Germinal center (tissue), 1 donor: ENCODE results near the gene A4GALT.
A peak's percentile ranks its signal among the peaks of the same experiment; 100 is the strongest.
"Not testable (repeated sequence)": the region's sequence is repeated elsewhere in the genome, so short reads cannot be mapped to it uniquely, and the experiment has no call there.

Experiments used
- DNase-seq: peaks from one replicate; pipeline ENCODE4 v3.0.0; 2012; ENCODE audit warnings: mixed read lengths, low spot score

The A4GALT gene

DNA sequence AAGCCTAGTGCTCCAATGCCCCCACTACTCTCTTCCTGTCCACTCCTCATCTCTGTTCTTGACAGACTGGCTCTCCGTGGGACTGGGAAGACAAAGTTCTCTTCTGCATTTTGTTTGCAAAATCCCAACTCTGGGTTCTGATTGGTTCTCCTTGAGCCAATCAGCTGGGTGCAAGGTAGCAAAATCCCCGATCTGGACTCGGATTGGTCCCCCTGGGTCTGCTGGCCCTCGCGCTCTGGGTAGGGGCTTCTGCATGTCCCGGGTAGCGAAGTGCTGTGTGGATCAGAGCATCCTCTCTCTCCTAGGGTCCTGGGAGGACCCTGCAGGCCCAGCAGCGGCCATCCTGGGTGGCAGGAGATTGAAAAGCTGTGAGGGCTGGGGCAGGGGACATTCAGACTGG is 22.3 kb upstream of the A4GALT start:
- DNase-seq: no peak

DNA sequence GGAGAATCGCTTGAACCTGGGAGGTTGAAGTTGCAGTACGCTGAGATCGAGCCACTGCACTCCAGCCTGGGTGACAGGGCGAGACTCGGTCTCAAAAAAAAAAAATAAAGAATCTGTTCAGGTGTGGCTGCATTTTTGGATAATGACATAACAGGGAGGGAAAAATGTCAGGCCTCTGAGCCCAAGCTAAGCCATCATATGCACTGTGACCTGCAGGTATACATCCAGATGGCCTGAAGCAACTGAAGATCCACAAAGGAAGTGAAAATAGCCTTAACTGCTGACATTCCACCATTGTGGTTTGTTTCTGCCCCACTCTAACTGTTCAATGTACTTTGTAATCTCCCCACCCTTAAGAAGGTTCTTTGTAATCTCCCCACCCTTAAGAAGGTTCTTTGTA is 19.6 kb upstream of the A4GALT start:
- not testable (repeated sequence) for DNase-seq

DNA sequence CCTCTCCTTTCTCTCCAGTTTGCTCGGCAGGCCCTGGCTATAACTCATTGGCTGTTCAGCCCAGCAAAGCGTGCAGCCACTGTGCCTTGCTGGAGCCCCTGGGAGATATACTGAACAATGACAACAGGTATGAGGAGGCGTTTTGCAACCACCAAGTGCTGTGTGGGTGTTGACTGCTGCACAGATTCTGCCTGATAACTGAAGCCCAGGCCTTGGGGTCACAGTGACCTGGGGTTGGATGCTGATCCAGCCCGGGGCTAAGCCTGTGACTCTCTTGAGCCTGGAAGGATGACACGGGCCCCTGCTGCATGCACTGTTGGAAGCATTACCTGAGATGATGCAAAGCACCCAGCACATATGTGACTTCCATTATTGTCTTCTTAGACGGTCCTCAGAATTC is 13.7 kb upstream of the A4GALT start:
- DNase-seq: no peak

DNA sequence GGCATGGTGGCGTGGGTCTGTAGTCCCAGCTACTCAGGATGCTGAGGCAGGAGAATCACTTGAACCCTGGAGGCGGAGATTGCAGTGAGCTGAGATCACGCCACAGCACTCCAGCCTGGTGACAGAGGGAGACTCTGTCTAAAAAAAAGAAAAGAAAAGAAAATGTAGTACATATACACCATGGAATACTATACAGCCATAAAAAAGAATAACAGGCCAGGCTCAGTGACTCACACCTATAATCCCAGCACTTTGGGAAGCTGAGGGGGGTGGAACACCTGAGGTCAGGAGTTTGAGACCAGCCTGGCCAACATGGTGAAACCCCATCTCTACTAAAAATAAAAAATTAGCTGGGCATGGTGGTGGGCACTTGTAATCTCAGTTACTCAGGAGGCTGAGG is 12.7 kb upstream of the A4GALT start:
- DNase-seq: not testable (repeated sequence)

DNA sequence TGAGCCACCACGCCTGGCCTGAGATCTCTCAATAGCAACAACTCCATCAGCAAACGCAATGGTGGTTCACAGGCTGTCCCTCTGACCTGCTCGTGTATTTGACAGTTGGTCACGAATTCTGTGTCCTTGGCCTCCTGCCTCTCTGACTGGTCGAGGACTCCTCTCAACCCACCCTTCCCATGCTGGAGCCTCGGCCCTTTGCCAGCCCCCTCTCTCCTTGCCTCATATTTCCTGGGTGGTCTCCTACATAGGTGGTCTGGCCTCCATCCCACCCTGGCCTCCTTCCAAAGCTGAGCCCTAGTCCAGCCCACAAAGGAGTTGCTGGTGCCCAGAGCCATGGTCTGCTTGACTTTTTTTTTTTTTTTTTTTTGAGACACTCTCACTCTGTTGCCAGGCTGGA is 11.4 kb upstream of the A4GALT start:
- no peak for DNase-seq

DNA sequence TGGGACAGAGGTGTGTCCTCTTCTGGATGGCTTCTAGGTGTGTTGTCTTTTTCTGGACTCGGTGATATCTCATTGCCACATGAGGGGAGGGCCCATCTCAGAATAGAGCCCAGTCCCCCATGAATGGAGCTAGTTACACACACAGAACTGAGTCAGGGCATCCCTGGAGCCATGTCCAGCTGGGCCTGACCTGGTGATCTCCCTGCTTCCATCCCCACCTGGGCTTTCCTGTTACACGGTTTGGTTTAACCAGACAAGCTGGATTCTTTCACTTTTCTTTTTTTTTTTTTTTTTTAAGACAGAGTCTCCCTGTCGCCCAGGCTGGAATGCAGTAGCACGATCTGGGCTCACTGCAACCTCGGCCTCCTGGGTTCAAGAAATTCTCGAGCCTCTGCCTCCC is 6.1 kb upstream of the A4GALT start:
- DNase-seq: no peak

DNA sequence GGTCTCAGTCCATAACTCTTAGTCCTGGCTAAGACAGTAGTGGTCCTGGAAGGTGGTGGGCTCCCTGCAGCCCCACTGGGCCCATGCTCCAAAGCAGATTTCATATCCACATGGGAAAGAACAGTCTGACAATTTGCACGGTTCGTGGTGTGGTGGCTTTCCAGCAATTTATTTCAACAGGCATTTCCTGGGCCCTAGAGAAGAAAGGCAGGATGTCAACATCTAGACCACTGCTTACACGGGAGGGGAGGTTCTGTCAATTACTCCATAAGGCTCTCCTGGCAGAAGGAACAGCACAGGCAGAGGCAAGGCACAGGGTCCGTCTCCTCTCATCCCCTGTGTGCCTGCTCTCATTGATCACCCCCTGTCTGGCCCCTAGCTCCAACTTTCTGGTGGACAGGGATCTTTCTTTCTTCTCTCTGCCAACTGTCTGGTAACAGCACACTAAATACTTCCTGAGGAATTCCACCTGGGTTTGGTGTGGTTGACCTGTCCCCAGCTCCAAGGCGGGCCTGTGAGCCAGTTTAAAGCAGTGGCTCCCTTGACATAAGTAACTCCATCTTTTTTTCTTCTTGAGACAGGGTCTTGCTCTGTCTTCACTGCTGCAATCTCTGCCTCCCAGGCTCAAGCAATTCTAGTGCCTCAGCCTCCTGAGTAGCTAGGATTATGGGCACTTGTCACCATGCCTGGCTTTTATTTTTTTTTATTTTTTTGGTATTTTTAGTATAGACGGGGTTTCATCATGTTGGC is 5.1 kb upstream of the A4GALT start:
- no peak for DNase-seq

DNA sequence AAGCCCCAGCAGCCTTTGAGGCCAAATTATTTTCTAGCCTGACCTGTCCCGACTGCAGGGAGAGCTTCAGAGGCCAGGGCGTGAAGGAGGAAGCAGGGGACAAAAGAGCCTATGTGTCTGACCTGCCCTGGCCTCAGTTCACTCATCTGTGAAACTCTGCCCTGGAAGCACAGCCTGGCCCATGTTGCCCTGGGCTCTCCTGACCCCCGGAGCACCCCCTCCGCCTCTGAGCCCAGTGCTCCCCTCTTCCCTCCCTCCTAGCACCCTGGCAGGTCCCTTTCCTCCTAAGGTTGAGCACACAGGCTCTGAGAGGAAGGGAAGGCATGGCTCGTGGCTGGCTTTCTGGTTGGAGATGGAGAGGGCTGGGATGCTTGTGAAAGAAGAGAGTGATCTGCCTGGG is 3.4 kb upstream of the A4GALT start:
- no peak for DNase-seq

DNA sequence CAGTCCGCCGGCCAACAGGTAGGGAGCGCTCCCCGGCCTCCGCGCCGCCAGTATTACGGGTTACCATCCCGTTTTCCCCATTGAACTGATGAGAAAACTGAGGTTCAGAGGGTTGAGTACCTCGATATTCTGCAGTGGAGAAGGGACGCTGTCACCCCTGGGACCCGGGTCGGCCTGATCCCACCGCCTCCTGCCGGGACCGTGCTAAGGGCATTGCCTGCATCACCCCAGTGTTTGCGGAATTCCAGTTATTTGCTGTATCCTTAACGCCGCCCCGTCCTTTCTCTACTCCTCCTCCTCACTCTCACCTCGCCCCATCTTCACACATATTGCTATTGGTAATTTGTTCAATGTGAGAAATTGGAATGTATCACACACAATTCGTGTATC is 370 bp upstream of the A4GALT start:
- no peak for DNase-seq

DNA sequence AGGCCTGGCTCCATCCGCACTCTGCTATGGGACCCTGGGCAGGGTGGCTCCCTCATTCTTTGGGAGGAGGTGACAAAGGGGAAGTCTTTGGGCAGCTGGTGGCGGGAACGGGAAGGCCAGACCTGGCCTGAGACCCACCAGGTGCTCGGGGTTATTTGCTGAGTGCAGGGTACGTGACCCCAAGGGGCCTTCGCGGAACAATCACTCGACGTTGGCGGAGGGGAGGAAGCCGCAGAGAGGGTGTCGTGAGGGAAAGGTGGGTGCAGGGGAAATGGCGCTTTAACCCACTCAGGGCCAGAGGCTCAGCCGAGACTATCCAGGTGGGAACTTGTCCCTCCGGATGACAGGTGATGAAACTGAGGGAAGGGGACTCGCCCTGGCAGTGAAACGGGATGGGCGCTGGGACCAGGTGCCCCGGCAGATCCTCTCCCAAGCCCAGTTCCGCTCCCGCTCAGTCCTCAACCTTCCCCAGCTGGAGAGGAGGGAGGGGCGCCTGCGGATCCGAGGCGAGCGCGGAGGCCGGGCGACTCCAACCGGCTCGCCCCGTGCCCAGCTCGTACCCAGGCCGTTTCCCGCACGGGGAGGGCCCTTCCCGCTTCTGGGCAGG is 911 bp downstream of the A4GALT start:
- peak; percentile 62 for DNase-seq

DNA sequence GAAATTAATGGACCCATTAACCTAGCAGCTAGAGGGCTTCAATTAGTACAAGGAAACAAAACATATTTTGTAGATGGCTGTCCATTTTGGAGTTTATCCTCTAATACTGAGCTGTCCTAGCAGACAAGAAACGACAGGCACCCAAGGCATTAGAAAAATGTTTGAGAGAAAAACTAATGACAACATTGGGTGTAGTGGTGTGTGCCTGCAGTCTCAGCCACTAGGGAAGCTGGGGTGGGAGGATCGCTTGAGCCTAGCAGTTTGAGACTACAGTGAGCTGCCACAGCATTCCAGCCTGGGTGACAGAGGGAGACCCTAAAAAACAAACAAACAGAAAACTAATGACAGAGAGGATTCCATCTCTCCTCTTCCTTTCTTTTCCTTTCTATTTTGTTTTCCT is 1.5 kb downstream of the A4GALT start:
- no peak for DNase-seq

DNA sequence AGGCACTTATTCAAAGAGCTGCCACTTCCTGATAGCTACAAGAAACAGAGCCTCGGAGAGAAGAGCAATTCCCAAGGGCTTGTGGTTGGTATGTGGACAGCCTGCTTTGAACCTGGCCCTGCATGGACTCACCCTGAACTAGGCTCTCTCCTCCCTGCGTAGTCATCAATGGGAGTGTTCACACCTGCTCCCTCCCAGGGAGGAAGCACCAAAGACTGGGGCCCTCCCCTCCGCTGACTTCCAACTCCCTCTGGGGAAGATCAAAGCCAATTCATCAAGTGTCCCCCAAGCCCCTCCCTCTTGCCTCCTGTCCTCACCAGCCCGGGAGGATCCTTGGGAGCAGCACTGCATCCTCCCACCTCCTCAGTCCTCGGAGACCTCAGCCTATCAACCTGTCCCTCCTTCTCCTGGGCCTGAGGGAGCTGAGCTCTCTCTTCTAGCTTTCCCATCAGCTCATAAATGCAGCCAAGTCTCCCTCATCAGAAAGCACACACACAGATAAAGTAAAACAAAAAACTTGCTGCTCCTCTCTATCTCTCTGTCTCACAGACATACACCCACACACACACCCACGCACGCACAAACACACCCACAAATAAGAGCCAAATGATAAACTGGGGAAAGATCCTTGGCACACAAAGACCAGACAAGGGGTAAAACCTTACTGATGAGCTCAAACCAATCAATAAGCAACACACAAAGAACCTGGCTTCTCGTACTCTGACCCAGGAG is 3.3 kb downstream of the A4GALT start:
- no peak for DNase-seq

DNA sequence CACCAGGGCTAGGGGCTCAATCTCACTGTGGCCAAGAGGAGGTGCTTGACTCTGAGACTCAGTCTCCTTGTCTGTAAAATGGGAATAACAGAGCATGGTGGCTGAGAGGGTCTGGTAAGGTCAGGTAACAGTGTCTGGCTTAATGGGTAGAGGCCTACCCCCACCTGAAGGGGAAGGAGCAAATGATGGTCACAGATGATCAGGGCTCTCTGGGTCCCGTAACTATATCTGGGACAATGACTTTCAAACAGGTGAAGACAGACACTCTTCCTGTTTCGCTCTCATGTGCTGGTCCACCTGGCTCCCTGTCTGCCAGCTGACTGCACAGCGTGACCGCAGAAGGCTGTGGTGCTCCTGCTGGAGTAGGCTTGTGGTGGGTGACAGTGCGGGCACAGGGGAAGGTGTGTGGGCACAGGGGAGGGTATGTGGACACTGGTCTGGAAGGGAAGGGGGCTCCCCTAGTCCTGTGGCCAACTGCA is 4.0 kb downstream of the A4GALT start:
- peak; percentile 83 for DNase-seq

DNA sequence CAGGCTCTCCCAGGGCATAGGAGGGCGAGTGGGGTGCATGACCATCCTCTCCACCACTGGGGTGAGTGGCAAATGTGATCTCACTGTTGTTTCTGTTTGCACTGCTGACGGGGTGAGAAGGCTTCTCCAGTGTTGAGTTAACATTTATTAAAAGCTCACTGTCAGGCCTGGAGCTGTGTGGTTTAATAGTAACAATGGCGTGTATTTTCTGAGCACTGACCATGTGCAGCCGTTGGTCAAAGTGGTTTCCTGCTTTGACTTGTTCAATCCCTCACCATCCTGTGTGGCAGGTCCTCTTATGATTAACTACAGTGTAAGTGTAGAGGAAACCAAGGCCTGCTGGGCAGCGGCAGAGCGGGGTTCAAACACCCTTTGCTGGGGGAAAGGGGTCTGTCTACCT is 4.4 kb downstream of the A4GALT start:
- no peak for DNase-seq

DNA sequence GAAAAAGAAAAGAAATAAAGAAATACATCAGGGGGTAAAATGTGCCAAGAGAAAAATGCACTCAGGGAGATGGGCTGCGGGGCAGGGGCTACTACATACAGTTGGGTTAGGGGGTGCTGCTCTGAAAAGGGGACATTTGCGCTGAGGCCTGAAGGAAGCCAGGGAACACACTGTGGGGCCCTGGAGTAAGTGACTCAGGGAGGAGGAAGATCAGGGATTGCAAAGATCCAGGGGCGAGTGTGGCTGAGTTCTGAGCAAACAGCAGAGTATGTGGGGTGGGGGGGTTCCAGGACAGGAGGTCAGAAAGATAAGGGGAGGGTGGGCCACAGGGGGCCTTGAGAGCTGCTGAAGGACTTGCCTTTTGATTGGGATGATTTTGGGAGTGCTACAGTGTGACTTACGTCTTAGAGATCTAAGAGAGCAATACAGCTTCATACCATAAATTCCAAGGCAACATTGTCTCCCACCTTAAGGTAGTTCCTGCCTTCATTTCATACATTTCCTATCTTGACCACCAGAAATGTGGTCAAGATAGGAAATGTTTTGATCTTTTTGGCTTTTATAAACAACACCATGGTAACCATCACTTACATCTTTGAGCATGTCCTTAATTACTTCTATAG is 5.8 kb downstream of the A4GALT start:
- no peak for DNase-seq

DNA sequence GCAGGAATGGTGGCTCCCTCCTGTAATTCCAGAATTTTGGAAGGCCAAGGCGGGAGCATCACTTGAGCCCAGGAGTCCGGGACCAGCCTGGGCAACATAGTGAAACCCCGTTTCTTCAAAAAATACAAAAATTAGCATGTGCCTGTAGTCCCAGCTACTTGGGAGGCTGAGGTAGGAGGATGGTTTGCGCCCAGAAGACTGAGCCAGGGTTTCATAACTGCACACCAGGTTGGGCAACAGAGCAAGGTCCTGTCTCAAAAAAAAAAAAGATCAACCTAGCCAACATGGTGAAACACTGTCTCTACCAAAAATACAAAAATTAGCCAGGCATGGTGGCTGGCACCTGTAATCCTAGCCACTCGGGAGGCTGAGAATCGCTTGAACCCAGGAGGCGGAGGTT is 6.4 kb downstream of the A4GALT start:
- DNase-seq: no peak

DNA sequence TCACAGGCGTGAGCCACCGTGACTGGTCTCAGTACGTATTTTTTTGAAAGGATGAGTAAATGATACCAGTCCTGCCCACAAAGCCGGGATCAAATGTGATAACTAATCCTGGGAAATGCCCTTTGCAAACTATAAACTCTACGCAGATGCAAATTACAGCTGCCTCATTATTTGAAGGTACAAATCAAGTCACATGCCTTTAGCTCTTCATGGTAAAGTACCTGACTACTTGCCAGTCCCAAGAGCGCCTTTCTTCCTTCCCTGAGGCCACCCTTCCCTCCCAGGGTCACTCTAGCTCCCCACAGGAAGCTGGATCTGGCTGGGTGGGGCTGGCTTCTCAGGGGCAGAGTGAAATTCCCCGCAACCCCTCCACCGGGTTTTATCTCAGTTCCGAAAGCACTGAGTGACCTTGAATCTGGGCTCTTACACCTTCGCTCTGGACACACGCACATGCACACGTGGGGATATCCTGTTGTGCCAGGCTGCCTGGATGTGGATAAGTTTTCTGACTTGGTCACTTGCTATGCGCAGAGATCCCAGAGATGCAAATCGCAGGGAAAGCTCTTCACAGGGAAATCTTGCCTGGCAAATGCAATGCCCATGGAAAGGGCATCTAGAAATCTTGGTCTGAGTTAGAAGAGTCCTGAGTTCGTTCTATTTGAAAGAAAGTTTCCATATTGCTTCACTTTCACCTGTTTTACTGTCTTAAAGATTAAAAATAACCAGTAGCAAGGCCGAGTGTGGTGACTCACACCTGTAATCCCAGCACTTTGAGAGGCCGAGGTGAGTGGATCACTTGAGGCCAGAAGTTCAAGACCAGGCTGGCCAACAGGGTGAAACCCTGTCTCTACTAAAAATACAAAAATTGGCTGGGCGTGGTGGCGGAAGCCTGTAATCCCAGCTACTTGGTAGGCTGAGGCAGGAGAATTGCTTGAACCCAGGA is 8.5 kb downstream of the A4GALT start:
- DNase-seq: no peak

DNA sequence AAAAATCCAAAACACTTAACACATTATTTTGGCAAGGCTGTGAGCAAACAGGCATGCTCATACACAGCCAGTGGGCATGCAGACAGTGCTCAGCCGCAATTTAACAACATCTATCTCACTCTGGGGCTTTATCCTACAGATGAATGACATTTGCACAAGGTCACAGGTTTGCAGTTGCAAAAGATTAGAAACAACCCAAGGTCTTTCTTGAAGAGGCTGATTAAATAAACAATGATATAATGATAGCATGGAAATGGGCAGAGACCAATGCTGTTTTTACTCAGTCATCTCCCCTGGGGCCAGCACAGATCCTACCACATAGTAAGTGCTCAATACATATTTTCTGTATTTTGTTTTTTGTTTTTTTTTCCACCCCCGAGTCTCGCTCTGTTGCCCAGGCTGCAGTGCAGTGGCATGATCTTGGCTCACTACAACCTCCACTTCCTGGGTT is 9.4 kb downstream of the A4GALT start:
- no peak for DNase-seq

DNA sequence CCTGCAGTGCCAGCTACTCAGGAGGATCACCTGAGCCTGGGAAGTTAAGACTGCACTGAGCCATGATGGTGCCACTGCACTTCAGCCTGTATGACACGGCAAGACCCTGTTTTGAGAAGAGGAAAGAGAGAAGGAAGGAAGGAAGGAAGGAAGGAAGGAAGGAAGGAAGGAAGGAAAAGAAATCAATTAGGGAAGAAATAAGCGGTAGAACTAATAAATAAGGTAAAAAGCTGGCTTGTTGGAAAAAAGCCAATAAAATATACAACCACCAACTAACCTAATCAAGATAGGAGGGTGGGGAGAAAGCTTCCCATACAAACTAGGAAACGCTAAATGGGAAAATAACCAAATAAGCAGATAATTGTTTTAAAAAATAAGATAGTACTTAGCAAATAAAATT is 12.3 kb downstream of the A4GALT start:
- DNase-seq: no peak

DNA sequence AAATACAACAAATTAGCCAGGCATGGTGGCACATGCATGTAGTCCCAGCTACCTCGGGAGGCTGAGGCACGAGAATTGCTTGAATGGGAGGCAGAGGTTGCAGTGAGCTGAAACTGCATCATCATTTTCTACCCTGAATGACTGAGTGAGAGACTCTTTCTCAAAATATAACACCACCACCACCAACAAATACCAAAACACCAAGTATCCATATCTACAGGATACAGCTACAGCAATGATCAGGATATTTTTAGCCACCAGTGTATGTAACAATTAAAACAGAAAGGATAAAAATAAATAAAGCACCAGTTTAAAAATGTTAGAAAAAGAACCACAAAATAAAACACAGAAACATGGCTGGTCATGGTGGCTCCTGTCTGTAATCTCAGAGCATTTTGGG is 13.2 kb downstream of the A4GALT start:
- DNase-seq: no peak

DNA sequence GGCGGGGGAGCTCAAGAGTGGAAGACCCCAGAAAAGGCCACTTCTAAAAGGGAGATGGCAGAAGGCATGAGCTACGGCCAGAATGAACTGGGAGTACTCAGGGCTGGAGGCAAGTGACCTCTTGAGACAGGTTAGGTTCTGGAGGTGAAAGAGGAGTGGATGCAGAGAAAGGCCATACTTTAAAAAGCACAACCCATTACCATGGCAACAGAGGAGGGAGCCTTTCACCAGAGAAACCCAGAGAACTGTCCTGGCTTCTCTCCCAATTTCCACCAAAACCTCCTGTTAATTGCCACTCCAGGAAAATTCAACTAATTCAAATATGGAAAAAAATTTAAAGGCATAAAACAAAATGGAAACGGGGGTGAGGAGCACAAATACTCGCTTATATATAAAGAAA is 15.8 kb downstream of the A4GALT start:
- no peak for DNase-seq

DNA sequence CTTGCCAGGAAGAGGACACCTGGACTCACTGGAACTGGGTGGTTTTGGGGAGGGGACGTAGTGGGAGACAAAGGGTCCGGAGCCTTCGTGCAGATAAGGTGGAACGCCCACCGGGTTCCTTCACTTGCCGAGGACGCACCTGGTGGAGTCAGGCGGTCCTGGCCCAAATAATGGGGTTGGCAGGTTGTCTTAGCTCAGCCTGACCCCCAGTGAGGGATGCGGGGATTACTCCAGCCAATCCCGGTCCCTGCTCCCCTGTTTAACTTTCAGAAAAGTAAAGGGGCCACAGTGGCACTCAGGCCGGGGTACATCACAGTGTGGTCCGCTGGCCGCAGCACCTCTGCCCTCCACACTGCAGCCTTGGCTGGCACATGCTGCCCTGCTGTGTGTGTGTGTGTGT is 18.0 kb downstream of the A4GALT start:
- no peak for DNase-seq
